Nephron (organoid): ENCODE results near the gene LECT2.

Experiments
- H3K27ac Mint-ChIP-seq, 3 experiments: 2 replicates each; pipeline ENCODE4 v1.8.0; 2020; ENCODE audit warnings: mixed read lengths in 3 of 3, mild to moderate bottlenecking in 2 of 3, moderate library complexity in 1 of 3
- H3K27me3 Mint-ChIP-seq: 2 replicates; pipeline ENCODE4 v1.8.0; 2021; ENCODE audit warnings: low read depth, mild to moderate bottlenecking, moderate library complexity, mixed read lengths
- H3K36me3 Mint-ChIP-seq: 2 replicates; pipeline ENCODE4 v1.8.0; 2020; ENCODE audit warnings: low read depth, mixed read lengths
- H3K4me1 Mint-ChIP-seq: 2 replicates; pipeline ENCODE4 v1.8.0; 2020; ENCODE audit warnings: mixed read lengths
- H3K4me3 Mint-ChIP-seq, 3 experiments: 2 replicates each; pipeline ENCODE4 v1.8.0; 2020; ENCODE audit warnings: mild to moderate bottlenecking in 3 of 3, mixed read lengths in 3 of 3, moderate library complexity in 2 of 3
- H3K9me3 Mint-ChIP-seq: 2 replicates; pipeline ENCODE4 v1.8.0; 2020; ENCODE audit warnings: mixed read lengths
- CTCF ChIP-seq, 3 experiments: fragments of 200-600 bp; sonication (generic); IDR thresholded peaks; one replicate each; pipeline ENCODE4 v1.5.0; 2021; ENCODE audit warnings: antibody characterized with exemption in 3 of 3; ENCODE audit not compliant: unreplicated experiment in 3 of 3

The LECT2 gene

GRCh38 chr5:135915466-135916001 is 39.2 kb downstream of the LECT2 start:
- H3K36me3 Mint-ChIP-seq = no peaks in the 10 kb centered on the region
- H3K27ac Mint-ChIP-seq = no peak overlapping the region
- no peaks in the 10 kb centered on the region for H3K9me3 Mint-ChIP-seq
- no peaks in the 10 kb centered on the region for H3K4me1 Mint-ChIP-seq
- no peak for TF ChIP-seq CTCF (IDR thresholded peaks at IDR 0.05; ENCODE audit: unreplicated experiment in 3 of 3)
- no peak overlapping the region for H3K4me3 Mint-ChIP-seq
- peaks cover 66% of the 10 kb centered on the region for H3K27me3 Mint-ChIP-seq

GRCh38 chr5:135913713-135914626 is 40.8 kb downstream of the LECT2 start:
- TF ChIP-seq CTCF (IDR thresholded peaks at IDR 0.05; ENCODE audit: unreplicated experiment in 3 of 3) = no peak
- H3K9me3 Mint-ChIP-seq = no peaks in the 10 kb centered on the region
- no peaks in the 10 kb centered on the region for H3K4me1 Mint-ChIP-seq
- H3K27ac Mint-ChIP-seq = no peak overlapping the region
- peaks cover 73% of the 10 kb centered on the region for H3K27me3 Mint-ChIP-seq
- no peak overlapping the region for H3K4me3 Mint-ChIP-seq
- no peaks in the 10 kb centered on the region for H3K36me3 Mint-ChIP-seq

- Mint-ChIP-seq H3K4me3 (no peak overlapping the region), H3K9me3 (no peaks in the 10 kb centered on the region), H3K4me1 (peaks cover 9% of the 10 kb centered on the region), H3K27ac (no peak overlapping the region), H3K36me3 (no peaks in the 10 kb centered on the region), H3K27me3 (peaks cover 58% of the 10 kb centered on the region)
- no peak for TF ChIP-seq CTCF (IDR thresholded peaks at IDR 0.05; ENCODE audit: unreplicated experiment in 3 of 3)
Observed at GRCh38 chr5:135905144-135905543, 49.6 kb downstream of the LECT2 start.

- Mint-ChIP-seq H3K4me1 (peaks cover 9% of the 10 kb centered on the region), H3K27ac (no peak overlapping the region), H3K27me3 (peaks cover 47% of the 10 kb centered on the region), H3K36me3 (no peaks in the 10 kb centered on the region), H3K9me3 (no peaks in the 10 kb centered on the region), H3K4me3 (no peak overlapping the region)
- no peak for TF ChIP-seq CTCF (IDR thresholded peaks at IDR 0.05; ENCODE audit: unreplicated experiment in 3 of 3)
Observed at GRCh38 chr5:135901633-135902032, 53.1 kb downstream of the LECT2 start.

- no peaks in the 10 kb centered on the region for H3K9me3 Mint-ChIP-seq
- no peak overlapping the region for H3K27ac Mint-ChIP-seq
- no peaks in the 10 kb centered on the region for H3K36me3 Mint-ChIP-seq
- no peak for TF ChIP-seq CTCF (IDR thresholded peaks at IDR 0.05; ENCODE audit: unreplicated experiment in 3 of 3)
- H3K27me3 Mint-ChIP-seq = peaks cover 53% of the 10 kb centered on the region
- no peak overlapping the region for H3K4me3 Mint-ChIP-seq
- peaks cover 9% of the 10 kb centered on the region for H3K4me1 Mint-ChIP-seq
Observed at GRCh38 chr5:135900276-135900675, 54.5 kb downstream of the LECT2 start.
